CD4-positive, alpha-beta T cell treated with Interleukin-2 at 100 ng/mL for 4 hours (primary cell): ENCODE results near the gene PWWP2B.

Experiments used
- DNase-seq: peaks from one replicate; pipeline ENCODE4 v3.0.0-alpha.2; 2020; ENCODE audit warnings: low spot score

Gene PWWP2B

GRCh38 chr10:132419538-132420468 lies 22.8 kb downstream of the PWWP2B start:
- DNase-seq, result no peak

GRCh38 chr10:132420469-132420980 lies 23.5 kb downstream of the PWWP2B start:
- DNase-seq, result no peak

- DNase-seq, result peak; percentile 16
Observed at GRCh38 chr10:132420981-132421846, 24.2 kb downstream of the PWWP2B start.

- no peak for DNase-seq
Observed at GRCh38 chr10:132421847-132422751, 25.1 kb downstream of the PWWP2B start.

- no peak for DNase-seq
Observed at GRCh38 chr10:132422903-132423825, 26.2 kb downstream of the PWWP2B start.

GRCh38 chr10:132423966-132424861 lies 27.2 kb downstream of the PWWP2B start:
- no peak for DNase-seq

- DNase-seq, result no peak
Observed at GRCh38 chr10:132425029-132425756, 28.2 kb downstream of the PWWP2B start.

- no peak for DNase-seq
Observed at GRCh38 chr10:132425757-132426155, 28.8 kb downstream of the PWWP2B start.

- no peak for DNase-seq
Observed at GRCh38 chr10:132427006-132427771, 30.2 kb downstream of the PWWP2B start.

GRCh38 chr10:132427939-132428367 lies 31.0 kb downstream of the PWWP2B start:
- no peak for DNase-seq

GRCh38 chr10:132428486-132428995 lies 31.5 kb downstream of the PWWP2B start:
- DNase-seq, result no peak

- DNase-seq, result no peak
Observed at GRCh38 chr10:132429281-132430230, 32.6 kb downstream of the PWWP2B start.

- no peak for DNase-seq
Observed at GRCh38 chr10:132430231-132430743, 33.3 kb downstream of the PWWP2B start.

- DNase-seq, result no peak
Observed at GRCh38 chr10:132430861-132431271, 33.9 kb downstream of the PWWP2B start.

- no peak for DNase-seq
Observed at GRCh38 chr10:132431537-132432175, 34.7 kb downstream of the PWWP2B start.

- DNase-seq, result no peak
Observed at GRCh38 chr10:132432176-132432540, 35.2 kb downstream of the PWWP2B start.
